Thymus (tissue), 11 donors: ENCODE data around the gene DEPDC4. TPM values are rescaled to one million over a fixed set of nuclear protein-coding genes. Genes with fewer than 3 reads are reported as not detected.
"Not testable (repeated sequence)": the region's sequence is repeated elsewhere in the genome, so short reads cannot be mapped to it uniquely, and the experiment has no call there.

Experiments
- DNase-seq, 9 donors: peaks; one replicate each; pipeline ENCODE4 v3.0.0-alpha.2; 2013; ENCODE audit warnings: low spot score in 9 of 9, low read depth in 6 of 9, missing footprints in 1 of 9
- H3K27ac ChIP-seq, 2 donors: one replicate each; pipeline ENCODE4 v1.5.1; 2013; ENCODE audit warnings: control low read depth in 1 of 2, low read depth in 1 of 2, low read length in 1 of 2, mild to moderate bottlenecking in 1 of 2, moderate library complexity in 1 of 2
- H3K27me3 ChIP-seq, 2 donors: one replicate each; pipeline ENCODE4 v1.5.1; 2013; ENCODE audit warnings: low read length in 1 of 2; ENCODE audit not compliant: control insufficient read depth in 2 of 2, insufficient read depth in 1 of 2
- H3K36me3 ChIP-seq, 2 donors: one replicate each; pipeline ENCODE4 v1.5.1; 2013; ENCODE audit warnings: low read length in 1 of 2, mild to moderate bottlenecking in 1 of 2, moderate library complexity in 1 of 2; ENCODE audit not compliant: control insufficient read depth in 2 of 2, insufficient read depth in 2 of 2
- H3K4me1 ChIP-seq, 2 donors: one replicate each; pipeline ENCODE4 v1.5.1; 2013; ENCODE audit warnings: low read length in 2 of 2; ENCODE audit not compliant: control insufficient read depth in 2 of 2, insufficient read depth in 2 of 2
- H3K4me3 ChIP-seq, 2 donors: one replicate each; pipeline ENCODE4 v1.5.1; 2013; ENCODE audit warnings: low read length in 2 of 2, control low read depth in 1 of 2, mild to moderate bottlenecking in 1 of 2
- H3K9me3 ChIP-seq, 2 donors: one replicate each; pipeline ENCODE4 v1.5.1; 2013; ENCODE audit warnings: low read length in 1 of 2, mild to moderate bottlenecking in 1 of 2; ENCODE audit not compliant: control insufficient read depth in 2 of 2, insufficient read depth in 1 of 2
- WGBS: extraction: QIAGEN DNeasy Blood & Tissue Kit; methylation state at CpG from one replicate; pipeline ENCODE4 v1.1.7; 2013; 5-methylcytosine and 5-hydroxymethylcytosine counted together
- polyA plus RNA-seq: library from polyadenylated mRNA; stranded (reverse); fragments of 200-250 nt; gene quantifications from one replicate; pipeline ENCODE4 v1.2.3, GENCODE V29; 2013
- total RNA-seq: library from RNA; stranded (reverse); fragments of 120-200 nt; gene quantifications from one replicate; pipeline ENCODE4 v1.2.4, GENCODE V29; 2013
- donor health status: healthy.

DEPDC4 gene
- total and polyA plus RNA-seq, 2 donors: 0.94 to 2.0 TPM

GRCh38 chr12:100267603-100268281, 863 bp upstream of the DEPDC4 start:
- Histone ChIP-seq H3K4me3 (peak overlapping the region; percentile 98 to 99), H3K27me3 (no peaks in the 10 kb centered on the region), H3K9me3 (no peaks in the 10 kb centered on the region), H3K36me3 (peaks cover 0 to 2% of the 10 kb centered on the region in 2 donors), H3K27ac (peak overlapping the region; percentile 90 to 94), H3K4me1 (peaks cover 3 to 11% of the 10 kb centered on the region in 2 donors)
- DNase-seq: peak in 7 of 9 donors; percentile 7 to 51 (median 24)
- 2% methylated on average over 33 of the region's 33 CpGs for WGBS

- Histone ChIP-seq H3K4me3 (peak overlapping the region; percentile 98 to 99), H3K27ac (peak overlapping the region; percentile 57 to 90), H3K27me3 (no peaks in the 10 kb centered on the region), H3K36me3 (no peaks in the 10 kb centered on the region), H3K9me3 (no peaks in the 10 kb centered on the region), H3K4me1 (peaks cover 3 to 11% of the 10 kb centered on the region in 2 donors)
- peak in 1 of 9 donors; percentile 78 for DNase-seq
- WGBS: 2% methylated on average over 6 of the region's 6 CpGs
These were observed 369 bp downstream of the DEPDC4 start for GRCh38 chr12:100266585-100266834.

GRCh38 chr12:100265732-100266584, 921 bp downstream of the DEPDC4 start:
- Histone ChIP-seq H3K27me3 (no peaks in the 10 kb centered on the region), H3K36me3 (no peaks in the 10 kb centered on the region), H3K4me1 (peaks cover 3 to 11% of the 10 kb centered on the region in 2 donors), H3K4me3 (peak overlapping the region; percentile 98 to 99), H3K9me3 (no peaks in the 10 kb centered on the region), H3K27ac (peak overlapping the region; percentile 57 to 90)
- no peak for DNase-seq
- 85% methylated on average over 11 of the region's 11 CpGs for WGBS

- H3K4me1 ChIP-seq: peaks cover 3 to 11% of the 10 kb centered on the region in 2 donors
These were observed 1.8 kb downstream of the DEPDC4 start for GRCh38 chr12:100265107-100265506.

GRCh38 chr12:100263131-100263530, 3.7 kb downstream of the DEPDC4 start:
- Histone ChIP-seq H3K4me1 (peaks cover 0 to 6% of the 10 kb centered on the region in 2 donors), H3K4me3 (no peak overlapping the region), H3K27me3 (no peaks in the 10 kb centered on the region), H3K27ac (no peak overlapping the region), H3K9me3 (no peaks in the 10 kb centered on the region), H3K36me3 (no peaks in the 10 kb centered on the region)
- 97% methylated on average over 5 of the region's 5 CpGs for WGBS
- DNase-seq: no peak

More at GRCh38 chr12:100265107-100265506, 1.8 kb downstream of the DEPDC4 start:
- H3K36me3 ChIP-seq, H3K27me3 ChIP-seq, H3K27ac ChIP-seq, DNase-seq, H3K9me3 ChIP-seq, H3K4me3 ChIP-seq: not testable (repeated sequence)
- 99% methylated on average over 5 of the region's 5 CpGs for WGBS

- Histone ChIP-seq H3K9me3 (no peaks in the 10 kb centered on the region), H3K27me3 (no peaks in the 10 kb centered on the region), H3K4me1 (no peaks in the 10 kb centered on the region), H3K36me3 (no peaks in the 10 kb centered on the region), H3K4me3 (no peak overlapping the region), H3K27ac (no peak overlapping the region)
- no peak for DNase-seq
- 100% methylated on average over 1 of the region's 1 CpG for WGBS
These were observed 8.8 kb downstream of the DEPDC4 start for GRCh38 chr12:100258127-100258526.

- WGBS: 100% methylated on average over 1 of the region's 1 CpG
- H3K4me1 ChIP-seq: no peaks in the 10 kb centered on the region
- DNase-seq: no peak
- H3K4me3 ChIP-seq: no peak overlapping the region
- H3K27me3 ChIP-seq: no peaks in the 10 kb centered on the region
- H3K27ac ChIP-seq: no peak overlapping the region
- no peaks in the 10 kb centered on the region for H3K36me3 ChIP-seq
- no peaks in the 10 kb centered on the region for H3K9me3 ChIP-seq
These were observed 12.0 kb downstream of the DEPDC4 start for GRCh38 chr12:100254876-100255275.

GRCh38 chr12:100253437-100253836, 13.4 kb downstream of the DEPDC4 start:
- no peak for DNase-seq
- Histone ChIP-seq H3K4me1 (no peaks in the 10 kb centered on the region), H3K4me3 (no peak overlapping the region), H3K9me3 (no peaks in the 10 kb centered on the region), H3K27ac (no peak overlapping the region), H3K27me3 (no peaks in the 10 kb centered on the region), H3K36me3 (no peaks in the 10 kb centered on the region)
- whole genome bisulfite sequencing: 100% methylated on average over 1 of the region's 1 CpG

- H3K9me3 ChIP-seq: no peaks in the 10 kb centered on the region
- no peaks in the 10 kb centered on the region for H3K27me3 ChIP-seq
- WGBS: 93% methylated on average over 2 of the region's 2 CpGs
- DNase-seq: no peak
- no peaks in the 10 kb centered on the region for H3K36me3 ChIP-seq
- no peak overlapping the region for H3K4me3 ChIP-seq
- no peaks in the 10 kb centered on the region for H3K4me1 ChIP-seq
- H3K27ac ChIP-seq: no peak overlapping the region
These were observed 15.0 kb downstream of the DEPDC4 start for GRCh38 chr12:100251917-100252316.
